PC-9 (cell line): ENCODE data around the gene ZNF12. TPM values are rescaled to one million over a fixed set of nuclear protein-coding genes. Genes with fewer than 3 reads are reported as not detected.

Experiments
- BruUV-seq: library from RNA; stranded (reverse); fragments of 400-500 nt; replicated peaks from 2 replicates; lab custom pipeline; 2021; lab: Mats Ljungman, UMichigan
- CTCF ChIA-PET: fragments of 300-600 bp; sonication (Branson Sonifier 250); formaldehyde crosslinking; loops from one replicate; lab custom pipeline; 2022; ENCODE audit warnings: antibody characterized with exemption; lab: Charles Lee
- POLR2A ChIA-PET: fragments of 300-600 bp; sonication (Branson Sonifier 250); formaldehyde crosslinking; loops from one replicate; lab custom pipeline; 2022; ENCODE audit warnings: antibody characterized with exemption; ENCODE audit not compliant: unreplicated experiment; lab: Charles Lee
- DNase-seq, 2 experiments: peaks; one replicate each; pipeline versions ENCODE4 v3.0.0 to v3.0.0-alpha.2; 2015 to 2022; ENCODE audit warnings: mixed read lengths in 1 of 2
- H2AFZ ChIP-seq: fragments of 200-600 bp; sonication (generic); 2 replicates; pipeline ENCODE4 v1.8.1; 2017; ENCODE audit warnings: antibody characterized with exemption
- H3F3A ChIP-seq: fragments of 200-600 bp; sonication (generic); 2 replicates; pipeline ENCODE4 v1.8.1; 2017; ENCODE audit warnings: antibody characterized with exemption, mild to moderate bottlenecking, low read depth; ENCODE audit not compliant: insufficient read depth
- H3K27ac ChIP-seq: fragments of 200-600 bp; sonication (generic); 2 replicates; pipeline ENCODE4 v1.6.1; 2016; ENCODE audit warnings: mixed run types
- H3K27me3 ChIP-seq: fragments of 200-600 bp; sonication (generic); 2 replicates; pipeline ENCODE4 v1.6.1; 2016; ENCODE audit warnings: low read depth, mixed run types; ENCODE audit not compliant: insufficient read depth
- H3K36me3 ChIP-seq: fragments of 200-600 bp; sonication (generic); 2 replicates; pipeline ENCODE4 v1.6.1; 2016; ENCODE audit warnings: low read depth, mixed run types
- H3K4me1 ChIP-seq: fragments of 200-600 bp; sonication (generic); replicated peaks from 2 replicates; pipeline ENCODE4 v1.6.1; 2016; ENCODE audit warnings: mixed run types; ENCODE audit not compliant: insufficient read depth
- H3K4me2 ChIP-seq: fragments of 200-600 bp; sonication (generic); 2 replicates; pipeline ENCODE4 v1.6.1; 2017; ENCODE audit warnings: mixed run types
- H3K4me3 ChIP-seq: fragments of 200-600 bp; sonication (generic); 2 replicates; pipeline ENCODE4 v1.6.1; 2016; ENCODE audit warnings: mixed run types
- H3K79me2 ChIP-seq: fragments of 200-600 bp; sonication (generic); 2 replicates; pipeline ENCODE4 v1.6.1; 2017; ENCODE audit warnings: low read depth, mixed run types
- H3K9me2 ChIP-seq: fragments of 200-600 bp; sonication (generic); 2 replicates; pipeline ENCODE4 v1.8.1; 2017; ENCODE audit warnings: mild to moderate bottlenecking; ENCODE audit not compliant: insufficient read depth
- H3K9me3 ChIP-seq: fragments of 200-600 bp; sonication (generic); 2 replicates; pipeline ENCODE4 v1.8.1; 2016; ENCODE audit warnings: low read depth; ENCODE audit not compliant: insufficient read depth
- H4K20me1 ChIP-seq: fragments of 200-600 bp; sonication (generic); 2 replicates; pipeline ENCODE4 v1.8.1; 2017; ENCODE audit not compliant: insufficient read depth
- CTCF ChIP-seq: fragments of 200-600 bp; sonication (generic); conservative IDR thresholded peaks from 2 replicates; pipeline ENCODE4 v1.6.1; 2017; ENCODE audit warnings: mixed run types, antibody characterized with exemption, mild to moderate bottlenecking, moderate library complexity
- EZH2 ChIP-seq: fragments of 200-600 bp; sonication (generic); IDR thresholded peaks from 2 replicates; pipeline ENCODE4 v1.8.0; 2017; ENCODE audit warnings: antibody characterized with exemption, low read depth
- intact Hi-C: fragments of 100-400 bp; cut with micrococcal nuclease; formaldehyde crosslinking; loops from one replicate; pipeline ENCODE4 v1.10.0; 2022; ENCODE audit not compliant: unreplicated experiment
- total RNA-seq: library from RNA; stranded (reverse); gene quantifications from 2 replicates; pipeline ENCODE4 v1.2.3, GENCODE V29; 2021

Gene ZNF12
- total RNA-seq, 1 experiment from 2014 or later: 25.2 TPM

- POLR2A ChIA-PET: no interaction called here
- TF ChIP-seq CTCF: no peak
- no peak for TF ChIP-seq EZH2
- no peak for DNase-seq
- H3K9me2 ChIP-seq: no peaks in the 10 kb centered on the region
- no peak overlapping the region for H2AFZ ChIP-seq
- H3K27ac ChIP-seq: no peak overlapping the region
- 0 out of 2 replicates have a peak, but pooled peaks cover 5% of the 10 kb centered on the region for H3F3A ChIP-seq
- CTCF ChIA-PET: no interaction called here
- H3K4me1 ChIP-seq: no peaks in the 10 kb centered on the region
- H3K27me3 ChIP-seq: no peaks in the 10 kb centered on the region
- peaks cover 8% of the 10 kb centered on the region; the same call in 1 of the 2 replicates for H3K9me3 ChIP-seq
- peaks cover 19% of the 10 kb centered on the region for H3K36me3 ChIP-seq
- no peak overlapping the region for H3K4me3 ChIP-seq
- H3K79me2 ChIP-seq: no peaks in the 10 kb centered on the region
- H4K20me1 ChIP-seq: no peaks in the 10 kb centered on the region
- intact Hi-C loops: no loop called here
- no TSS peak for BruUV-seq
- no peak overlapping the region for H3K4me2 ChIP-seq
These were observed 56.2 kb downstream of the ZNF12 start for GRCh38 chr7:6650521-6651011.

- TF ChIP-seq EZH2: no peak
- TF ChIP-seq CTCF: no peak
- H4K20me1 ChIP-seq: no peaks in the 10 kb centered on the region
- H3K9me3 ChIP-seq: peaks cover 8% of the 10 kb centered on the region; the same call in 1 of the 2 replicates
- H3K4me1 ChIP-seq: no peaks in the 10 kb centered on the region
- intact Hi-C loops: no loop called here
- no peaks in the 10 kb centered on the region for H3K79me2 ChIP-seq
- ChIA-PET CTCF (no interaction called here), POLR2A (no interaction called here)
- H3F3A ChIP-seq: 0 out of 2 replicates have a peak, but pooled peaks cover 5% of the 10 kb centered on the region
- no peak overlapping the region for H3K4me3 ChIP-seq
- DNase-seq: no peak
- no peaks in the 10 kb centered on the region for H3K27me3 ChIP-seq
- H3K9me2 ChIP-seq: no peaks in the 10 kb centered on the region
- no peak overlapping the region for H3K27ac ChIP-seq
- peaks cover 19% of the 10 kb centered on the region for H3K36me3 ChIP-seq
- H3K4me2 ChIP-seq: no peak overlapping the region
- no peak overlapping the region for H2AFZ ChIP-seq
- no TSS peak for BruUV-seq
These were observed 56.7 kb downstream of the ZNF12 start for GRCh38 chr7:6650086-6650485.

- no peak for TF ChIP-seq CTCF
- TF ChIP-seq EZH2: no peak
- Histone ChIP-seq H3K27ac (no peak overlapping the region), H3K9me2 (no peaks in the 10 kb centered on the region), H3K27me3 (no peaks in the 10 kb centered on the region), H3K36me3 (peaks cover 19% of the 10 kb centered on the region), H3K9me3 (peaks cover 8% of the 10 kb centered on the region; the same call in 1 of the 2 replicates), H2AFZ (no peak overlapping the region), H3K4me2 (no peak overlapping the region), H3F3A (0 out of 2 replicates have a peak, but pooled peaks cover 5% of the 10 kb centered on the region), H3K4me3 (no peak overlapping the region), H3K79me2 (no peaks in the 10 kb centered on the region), H3K4me1 (no peaks in the 10 kb centered on the region), H4K20me1 (no peaks in the 10 kb centered on the region)
- ChIA-PET POLR2A (no interaction called here), CTCF (no interaction called here)
- intact Hi-C loops: no loop called here
- DNase-seq: no peak
- BruUV-seq: no TSS peak
These were observed 57.3 kb downstream of the ZNF12 start for GRCh38 chr7:6649241-6649961.
